Ishikawa (cell line): ENCODE data around the gene CD247.

Source experiments
- CEBPB ChIP-seq: IDR thresholded peaks from 2 replicates; pipeline ENCODE4 v1.6.1; 2012
- CREB1 ChIP-seq: IDR thresholded peaks from 2 replicates; pipeline ENCODE4 v1.6.1; 2012; ENCODE audit warnings: low read depth
- EGR1 ChIP-seq: IDR thresholded peaks from 2 replicates; pipeline ENCODE4 v1.6.1; 2012
- EP300 ChIP-seq: IDR thresholded peaks from 2 replicates; pipeline ENCODE4 v1.6.1; 2012; ENCODE audit warnings: borderline replicate concordance
- FOXM1 ChIP-seq: IDR thresholded peaks from 2 replicates; pipeline ENCODE4 v1.6.1; 2012; ENCODE audit warnings: low read depth, borderline replicate concordance
- MAX ChIP-seq: IDR thresholded peaks from 2 replicates; pipeline ENCODE4 v1.6.1; 2012
- NFIC ChIP-seq: IDR thresholded peaks from 2 replicates; pipeline ENCODE4 v1.6.1; 2012
- RAD21 ChIP-seq: IDR thresholded peaks from 2 replicates; pipeline ENCODE4 v1.6.1; 2012; ENCODE audit warnings: low read depth
- REST ChIP-seq: IDR thresholded peaks from 2 replicates; pipeline ENCODE4 v1.6.1; 2012; ENCODE audit warnings: low read depth, mild to moderate bottlenecking
- TAF1 ChIP-seq: IDR thresholded peaks from 2 replicates; pipeline ENCODE4 v1.6.1; 2012; ENCODE audit warnings: low read depth, mild to moderate bottlenecking
- TCF12 ChIP-seq: IDR thresholded peaks from 2 replicates; pipeline ENCODE4 v1.6.1; 2012; ENCODE audit warnings: low read depth
- TEAD4 ChIP-seq: IDR thresholded peaks from 2 replicates; pipeline ENCODE4 v1.6.1; 2012
- USF1 ChIP-seq: IDR thresholded peaks from 2 replicates; pipeline ENCODE4 v1.6.1; 2012
- YY1 ChIP-seq: IDR thresholded peaks from 2 replicates; pipeline ENCODE4 v1.6.1; 2012; ENCODE audit warnings: low read depth
- ZBTB7A ChIP-seq: IDR thresholded peaks from 2 replicates; pipeline ENCODE4 v1.6.1; 2012; ENCODE audit warnings: low read depth

Gene CD247

GRCh38 chr1:167442142-167442848 lies 76.0 kb downstream of the CD247 start:
- TF ChIP-seq RAD21: peak; percentile 96
- peak; percentile 48; the same call in 1 of the 2 replicates for TF ChIP-seq YY1
- TF ChIP-seq NFIC: no peak

- no peak for TF ChIP-seq MAX
- TF ChIP-seq EP300: no peak
- no peak for TF ChIP-seq CREB1
- TF ChIP-seq RAD21: no peak
- TF ChIP-seq TCF12: no peak
- no peak for TF ChIP-seq USF1
- TF ChIP-seq FOXM1: no peak
- TF ChIP-seq CEBPB: no peak
- no peak for TF ChIP-seq EGR1
- no peak for TF ChIP-seq REST
These were observed 77.1 kb downstream of the CD247 start for GRCh38 chr1:167441222-167441621.

GRCh38 chr1:167440776-167441175 lies 77.6 kb downstream of the CD247 start:
- no peak for TF ChIP-seq FOXM1
- TF ChIP-seq CREB1: no peak
- no peak for TF ChIP-seq EGR1
- no peak for TF ChIP-seq MAX
- no peak for TF ChIP-seq RAD21
- no peak for TF ChIP-seq CEBPB
- TF ChIP-seq TEAD4: no peak
- TF ChIP-seq NFIC: no peak
- no peak for TF ChIP-seq REST
- TF ChIP-seq TCF12: no peak
- no peak for TF ChIP-seq EP300
- no peak for TF ChIP-seq ZBTB7A
- no peak for TF ChIP-seq YY1
- no peak for TF ChIP-seq TAF1
- no peak for TF ChIP-seq USF1

GRCh38 chr1:167440345-167440744 lies 78.0 kb downstream of the CD247 start:
- no peak for TF ChIP-seq YY1

- TF ChIP-seq EGR1 (peak; percentile 59; the same call in 1 of the 2 replicates), FOXM1 (no peak), MAX (peak; percentile 95)
These were observed 78.9 kb downstream of the CD247 start for GRCh38 chr1:167439301-167439988.
